Measurements from ENCODE around the gene RHOA. TPM values are rescaled to one million over a fixed set of nuclear protein-coding genes. Genes with fewer than 3 reads are reported as not detected.
A peak's percentile ranks its signal among the peaks of the same experiment; 100 is the strongest.

RHOA gene
- total and polyA plus RNA-seq, 2 of the 13 experiments (the other 11 are each of a cell fraction or from before 2014, with no cell fraction given): 131 to 177 TPM

GRCh38 chr3:49410846-49411534 is 786 bp downstream of the RHOA start (continued):
- TF ChIP-seq ZNF878 (CRISPR knock-in tag; IDR thresholded peaks at IDR 0.05): peak; percentile 51; the same call in 1 of the 2 replicates

- Histone ChIP-seq H3K4me1 (ENCODE audit: insufficient read depth, low read length) (peaks cover 64% of the 10 kb centered on the region), H3K4me2 (ENCODE audit: low read depth, low read length) (peak overlapping the region; percentile 70), H3K9ac (ENCODE audit: insufficient read depth, low read depth, low read length) (peak overlapping the region; percentile 95), H3K36me3 (replicated peaks in 1 of 2; ENCODE audit: control insufficient read depth in 1 of 2, insufficient read depth in 2 of 2, low read length in 2 of 2) (peaks cover 0 to 3% of the 10 kb centered on the region in 2 experiments; a peak in 1 of 5 replicates), H3K27ac (ENCODE audit: extremely low read length, insufficient read depth, low read length) (peak overlapping the region; percentile 91), H3K27me3 (ENCODE audit: control insufficient read depth in 1 of 2, insufficient read depth in 2 of 2, low read length in 2 of 2) (no peaks in the 10 kb centered on the region; a peak in 1 of 5 replicates), H4K20me1 (ENCODE audit: insufficient read depth, low read length) (peaks cover 50% of the 10 kb centered on the region), H3K79me2 (ENCODE audit: insufficient read depth, low read length) (peaks cover 78% of the 10 kb centered on the region), H2AFZ (ENCODE audit: low read length) (no peak overlapping the region), H3K4me3 (replicated peaks in 1 of 3; ENCODE audit: insufficient read depth in 1 of 3, low read depth in 2 of 3, low read length in 3 of 3) (peak overlapping the region; percentile 81 to 93 (median 90)), H3K9me3 (ENCODE audit: low read length) (no peaks in the 10 kb centered on the region)
- FAIRE-seq (no peak), DNase-seq (ENCODE audit: low spot score) (no peak), ATAC-seq (no peak)
- WGBS (ENCODE audit: low lambda C conversion rate): 24% methylated on average over 4 of the region's 4 CpGs
- POLR2A ChIA-PET: interaction anchor here (1.5 to 2.6 kb wide), 3 partner anchors 19 to 71 kb away, joined by 3 to 38 read pairs (median 32); partner anchors contain the start of genes GPX1, NICN1 and USP4
- intact Hi-C loops (cut with micrococcal nuclease; ENCODE audit: unreplicated experiment): loop anchor here (5.0 kb wide), 2 partner anchors 53 to 318 kb away; partner anchors contain the start of genes GPX1 and QRICH1
- TF ChIP-seq ATRX (CRISPR knock-in tag; IDR thresholded peaks at IDR 0.05; ENCODE audit: borderline replicate concordance): no peak
- peak; percentile 47; the same call in 1 of the 2 replicates for TF ChIP-seq RCOR2 (CRISPR knock-in tag; IDR thresholded peaks at IDR 0.05)
- no peak for TF ChIP-seq ZBTB4 (CRISPR knock-in tag; IDR thresholded peaks at IDR 0.05; ENCODE audit: borderline replicate concordance)
- no peak for TF ChIP-seq MYPOP (CRISPR knock-in tag; IDR thresholded peaks at IDR 0.05)
- peak; percentile 77 for TF ChIP-seq ZMYM3 (CRISPR knock-in tag; IDR thresholded peaks at IDR 0.05)
- no peak for TF ChIP-seq REPIN1 (CRISPR knock-in tag; IDR thresholded peaks at IDR 0.05; ENCODE audit: borderline replicate concordance, low read depth)
- TF ChIP-seq ZNF629 (CRISPR knock-in tag; conservative IDR thresholded peaks at IDR 0.05): peak; percentile 97
- TF ChIP-seq KDM1A (CRISPR knock-in tag; IDR thresholded peaks at IDR 0.05): peak; percentile 81
- CTCF ChIA-PET (ENCODE audit: low intra/inter-chr PET ratio, low total read pairs): no interaction called here
- TSS peak; percentile 73 for BruUV-seq (replicated peaks)
- in situ Hi-C loops (cut with HindIII; ENCODE audit: extremely low pct_ligation_motif_present, low pct_unique_long_range_greater_than_20kb): no loop called here
These were observed 1.5 kb downstream of the RHOA start for GRCh38 chr3:49410066-49410845.
